ENCODE results near the gene CCDC187.

Gene CCDC187

DNA sequence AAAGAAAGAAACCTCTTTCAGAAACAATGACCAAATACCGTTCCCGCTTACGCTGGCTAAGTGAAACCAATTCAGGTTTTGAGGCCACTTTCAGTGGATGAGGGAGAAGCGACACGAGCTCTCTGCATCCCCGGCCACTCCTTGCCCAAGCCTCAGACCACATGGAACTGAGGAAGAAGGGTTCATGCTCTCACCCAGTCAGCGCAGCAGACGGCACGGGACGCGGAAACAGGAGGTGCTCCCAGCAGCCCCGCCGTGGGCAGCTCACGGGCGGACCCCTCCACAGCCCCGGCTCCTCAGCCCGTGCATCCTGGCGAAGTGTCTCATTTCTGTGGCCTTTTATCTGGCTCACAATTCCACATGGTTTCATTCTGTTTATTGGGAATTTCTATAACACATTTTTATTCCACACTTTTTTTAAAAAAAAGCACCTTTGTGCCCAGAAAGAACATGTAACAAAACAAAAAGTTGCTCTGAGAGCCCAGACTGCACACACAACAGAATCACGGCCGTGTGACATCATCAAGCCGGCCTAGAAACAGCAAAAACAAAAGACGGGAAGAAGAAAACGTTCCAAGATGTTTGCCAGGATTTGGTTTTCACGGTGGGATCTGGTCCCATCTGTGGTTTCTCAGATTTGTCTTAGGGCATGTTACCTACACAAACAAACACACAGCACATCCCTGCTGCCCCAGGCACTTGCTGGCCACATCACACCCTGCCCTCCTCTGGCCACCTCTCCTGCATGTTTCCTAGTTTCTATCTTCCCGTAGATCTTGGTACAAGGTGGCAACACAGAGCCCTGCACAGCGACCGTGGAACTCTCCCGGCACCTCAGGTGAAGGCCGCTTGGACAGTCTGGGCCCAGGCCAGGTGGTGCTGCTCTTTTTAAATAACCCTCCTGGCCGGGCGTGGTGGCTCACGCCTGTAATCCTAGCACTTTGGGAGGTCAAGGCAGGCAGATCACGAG is 74.5 kb downstream of the CCDC187 start:
- DNase-seq: peak in 6 of 58 donors; percentile 10 to 29 (median 21)

DNA sequence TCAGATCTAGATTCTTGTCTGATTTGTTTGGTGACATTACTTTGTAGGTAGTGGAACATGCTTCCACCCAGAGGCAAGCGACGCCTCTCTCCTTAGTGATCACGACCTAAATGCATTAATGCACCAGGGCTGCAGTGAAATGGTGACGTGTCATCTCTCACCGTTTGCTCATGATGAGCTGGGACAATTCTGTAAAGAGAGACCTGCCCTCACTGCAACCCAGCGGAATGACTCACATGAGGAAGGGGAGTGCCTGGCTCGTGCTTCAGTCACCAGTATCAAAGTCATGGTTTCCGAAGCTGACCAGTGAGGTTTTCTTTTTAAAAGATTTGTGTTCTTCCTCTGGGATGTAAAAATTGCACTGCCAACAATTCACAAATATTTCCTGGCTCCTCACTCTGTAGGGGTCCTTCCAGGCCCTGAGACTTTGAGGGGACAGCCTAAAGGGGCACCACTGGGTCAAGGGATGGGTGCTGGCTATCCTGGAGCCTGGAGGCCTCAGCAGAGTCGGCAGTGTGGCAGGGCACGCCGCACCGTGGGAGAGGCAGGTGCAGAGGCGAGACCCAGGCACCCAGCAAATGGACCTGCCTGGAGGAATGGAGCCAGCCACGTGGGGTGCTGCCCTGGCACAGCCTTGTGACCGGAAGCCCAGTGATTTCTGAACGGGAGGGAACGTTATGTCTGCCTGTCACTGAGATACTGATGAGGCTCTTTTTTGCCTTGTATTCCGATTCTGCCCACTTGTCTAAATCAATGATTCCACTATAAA is 75.6 kb downstream of the CCDC187 start:
- DNase-seq: peak in 3 of 58 donors; percentile 5 to 18 (median 17)

DNA sequence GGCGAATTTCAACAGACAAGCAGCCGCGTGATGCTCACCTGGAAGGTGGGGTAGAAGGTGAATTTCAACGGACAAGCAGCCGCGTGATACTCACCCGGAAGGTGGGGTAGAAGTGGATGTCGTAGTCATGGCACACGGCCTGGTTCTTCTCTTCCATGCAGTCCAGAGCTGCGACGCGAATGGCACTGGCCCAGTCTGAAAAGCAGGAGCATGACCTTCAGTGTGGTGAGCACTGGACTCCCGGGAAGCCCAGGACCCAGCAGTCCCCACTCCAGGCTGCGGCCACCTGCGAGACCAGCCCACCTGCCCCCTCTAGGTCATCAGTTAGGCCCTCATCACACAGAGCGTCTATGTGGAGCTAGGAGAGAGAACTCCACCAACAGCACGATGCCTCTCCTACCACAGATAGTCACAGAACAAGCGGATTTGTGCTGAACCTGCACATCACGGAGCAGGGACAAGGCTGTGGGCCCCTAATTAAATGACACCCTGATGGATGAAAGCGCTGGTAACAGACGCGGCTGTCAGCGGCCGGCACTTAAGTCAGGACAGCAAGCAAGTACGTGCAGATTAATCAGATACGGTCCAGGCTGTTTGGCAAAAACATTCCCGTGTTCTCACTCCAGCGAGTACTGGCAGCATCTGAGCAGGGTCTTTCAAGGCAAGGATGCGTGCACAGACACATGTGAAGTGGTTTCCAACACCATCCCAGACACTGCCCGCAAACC is 77.0 kb downstream of the CCDC187 start:
- DNase-seq: no peak

DNA sequence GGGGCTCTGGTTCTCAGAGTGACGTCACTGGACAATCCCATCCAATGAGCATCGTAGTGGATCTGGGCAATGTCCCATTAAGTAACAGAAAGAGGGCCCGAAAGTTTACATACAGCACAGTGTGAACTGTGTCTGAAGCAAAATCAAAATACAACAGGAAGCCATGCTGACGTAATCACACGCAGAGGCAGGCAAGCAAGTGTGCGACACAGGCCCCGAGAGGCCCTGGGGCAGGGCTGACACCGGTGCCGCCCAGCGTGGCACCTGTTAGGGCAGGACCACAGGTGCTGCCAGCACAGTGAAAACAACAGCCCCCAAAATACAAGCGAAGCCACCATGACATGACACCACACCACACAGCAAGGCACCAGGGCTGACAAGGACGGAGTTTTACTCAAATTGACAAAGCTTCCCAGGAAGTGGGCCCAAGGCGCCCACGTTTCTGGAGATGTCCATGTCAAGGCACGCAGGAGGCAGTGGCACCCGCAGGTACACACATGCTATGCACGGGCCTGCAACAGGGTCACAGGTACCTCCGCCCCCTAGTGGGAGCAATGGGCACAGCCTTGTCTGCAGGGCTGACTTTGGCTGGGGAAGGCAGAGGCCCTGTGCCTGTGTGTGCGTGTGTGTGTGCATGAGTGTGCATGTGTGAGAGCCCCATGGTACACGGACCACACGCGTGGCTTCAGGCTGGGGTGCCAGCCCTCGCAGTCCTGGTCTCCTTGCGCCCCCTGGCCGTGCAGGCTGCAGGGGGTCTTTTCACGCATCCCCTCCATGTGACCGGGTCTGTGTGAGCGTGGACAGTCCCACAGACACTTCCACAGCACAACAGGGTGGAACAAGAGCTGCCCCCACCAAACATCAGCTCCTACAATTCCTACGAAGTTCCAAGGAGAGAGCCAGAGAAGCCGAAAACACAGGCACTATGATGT is 77.9 kb downstream of the CCDC187 start:
- DNase-seq: peak in 5 of 58 donors; percentile 8 to 22 (median 20)

DNA sequence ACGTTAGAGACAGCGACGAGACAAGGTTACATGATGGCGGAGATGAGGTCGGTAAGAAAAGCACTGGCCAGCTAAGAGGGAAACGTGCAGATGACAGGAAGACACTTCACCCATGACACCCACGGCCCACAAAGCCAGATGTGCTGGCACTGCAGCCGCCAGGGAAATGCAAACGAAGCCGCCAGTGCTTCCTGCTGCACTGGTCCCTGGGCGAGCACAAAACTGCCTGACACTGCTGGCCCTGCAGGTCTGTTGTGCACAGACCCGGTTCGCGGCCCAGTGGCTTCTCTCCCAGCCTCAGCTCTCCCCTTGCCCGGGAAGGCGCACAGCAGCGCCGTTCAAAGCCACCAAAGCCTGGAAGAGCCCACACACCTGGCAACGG is 78.5 kb downstream of the CCDC187 start:
- DNase-seq: no peak

DNA sequence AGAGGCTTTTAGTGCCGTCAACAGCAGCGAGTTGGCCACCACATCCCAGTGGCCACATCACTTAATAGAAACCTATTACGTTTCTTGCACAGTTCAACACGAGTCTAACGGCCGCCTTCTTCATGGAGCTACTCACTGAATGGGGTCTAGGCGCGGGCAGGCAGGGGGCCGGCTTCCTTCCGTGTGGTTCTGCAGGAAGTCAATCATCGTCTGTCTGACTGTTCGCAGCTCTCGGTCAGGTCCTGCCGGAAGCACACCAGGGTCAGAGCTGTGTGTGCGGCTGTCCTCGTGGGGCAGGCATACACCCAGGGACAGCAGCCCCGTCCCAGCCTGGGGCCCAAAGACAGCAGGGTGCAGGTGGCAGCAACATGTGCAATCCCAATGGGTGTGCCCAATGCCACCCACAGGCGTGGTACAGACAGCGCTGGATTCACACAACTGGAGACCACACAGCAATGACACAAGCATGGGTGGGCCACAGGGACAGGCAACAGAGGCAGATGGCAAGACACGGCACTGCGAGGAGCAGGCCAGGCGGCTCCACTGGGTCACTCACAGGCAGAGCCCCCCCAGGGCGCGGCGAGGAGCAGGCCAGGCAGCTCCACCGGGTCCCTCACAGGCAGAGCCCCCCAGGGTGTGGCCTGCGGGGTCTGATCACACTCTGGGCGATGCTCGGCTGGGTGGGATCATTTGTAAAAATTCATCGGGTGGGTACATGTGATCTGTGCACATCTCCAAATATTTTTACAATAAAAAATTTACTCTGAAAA is 79.8 kb downstream of the CCDC187 start:
- no peak for DNase-seq

DNA sequence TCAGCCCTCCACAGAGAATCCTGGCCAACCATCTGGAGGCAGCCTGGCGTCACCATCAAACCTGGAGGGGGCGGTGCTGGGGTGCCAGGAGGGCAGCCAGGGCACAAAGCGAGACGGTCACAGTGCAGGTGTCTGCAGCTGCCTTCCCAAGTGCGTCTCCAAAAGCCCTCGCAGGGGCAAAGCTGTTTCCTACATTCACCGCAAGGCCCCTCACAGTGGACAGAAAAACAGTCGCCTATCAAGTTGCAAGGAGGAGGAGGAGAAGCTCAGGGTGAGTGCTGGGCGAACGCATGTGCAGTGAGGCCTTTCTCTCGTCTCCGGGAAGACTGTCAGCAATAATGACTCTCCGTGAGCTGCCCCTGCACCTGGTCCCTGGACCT is 81.0 kb downstream of the CCDC187 start:
- DNase-seq: no peak

DNA sequence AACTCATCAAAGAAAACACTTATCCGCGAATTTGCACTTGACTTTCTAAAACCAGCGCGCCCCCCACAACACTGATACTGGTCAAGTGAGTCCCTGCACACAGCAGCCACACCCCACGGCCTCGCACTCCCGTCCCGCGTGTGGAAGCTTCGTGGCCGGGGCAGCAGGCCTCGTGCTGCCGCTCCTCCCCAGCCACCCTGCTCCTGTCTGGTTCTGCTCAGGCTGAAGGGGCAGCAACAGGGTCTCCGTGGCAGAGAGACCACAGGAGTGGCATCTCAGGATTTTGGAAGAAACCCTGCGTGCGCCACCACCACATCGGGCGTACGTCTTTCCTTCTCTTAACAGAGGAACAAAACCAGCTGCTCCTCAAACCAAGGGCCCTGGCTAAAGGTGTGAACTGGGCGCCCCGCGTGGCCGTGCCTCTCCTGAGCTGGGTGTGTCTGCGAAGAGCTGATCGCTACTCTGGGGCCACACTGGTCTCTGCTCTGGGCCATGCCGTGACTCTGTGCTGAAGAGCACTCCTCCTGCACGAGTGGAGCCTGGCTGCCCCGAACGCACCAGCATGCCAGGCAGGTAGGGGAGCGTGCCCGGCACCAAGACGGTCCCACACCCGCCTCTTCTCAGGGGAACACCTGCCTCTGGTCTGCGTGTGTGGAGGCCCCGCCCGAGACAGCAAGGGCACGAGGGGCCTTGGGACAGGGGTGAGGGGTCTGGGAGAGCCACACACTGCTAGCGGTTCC is 81.6 kb downstream of the CCDC187 start:
- DNase-seq: no peak

DNA sequence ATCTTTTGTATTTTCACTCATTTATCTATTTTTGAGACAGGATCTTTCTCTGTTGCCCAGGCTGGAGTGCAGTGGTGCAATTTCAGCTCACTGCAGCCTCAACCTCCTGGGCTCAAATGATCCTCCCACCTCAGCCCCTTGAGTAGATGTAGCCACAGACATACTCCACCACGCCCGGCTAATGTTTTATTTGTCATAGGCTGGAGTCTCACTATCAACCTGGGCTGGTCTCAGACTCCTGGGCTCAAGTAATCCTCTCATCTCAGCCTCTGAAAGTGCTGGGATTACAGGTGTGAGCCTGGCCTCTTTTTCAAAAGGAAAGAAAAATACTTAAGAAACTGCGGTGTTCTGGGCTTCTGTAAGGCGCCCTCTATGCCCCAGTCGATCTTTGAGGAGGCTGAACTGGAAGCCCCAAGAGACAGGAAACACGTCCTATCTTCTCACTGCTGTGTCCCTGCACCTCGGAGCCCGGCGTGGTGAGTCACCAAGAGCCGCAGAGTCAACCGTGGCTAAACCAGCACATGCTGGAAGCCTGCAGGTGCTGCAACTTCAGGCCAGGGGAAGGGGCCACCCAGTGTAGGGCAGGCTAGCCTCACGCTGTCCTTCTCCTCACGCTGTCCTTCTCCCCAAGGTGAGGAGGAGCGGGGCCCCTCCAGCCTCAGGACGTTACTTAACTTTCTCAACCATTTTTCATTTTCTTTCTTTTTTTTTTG is 83.7 kb downstream of the CCDC187 start:
- DNase-seq: no peak

DNA sequence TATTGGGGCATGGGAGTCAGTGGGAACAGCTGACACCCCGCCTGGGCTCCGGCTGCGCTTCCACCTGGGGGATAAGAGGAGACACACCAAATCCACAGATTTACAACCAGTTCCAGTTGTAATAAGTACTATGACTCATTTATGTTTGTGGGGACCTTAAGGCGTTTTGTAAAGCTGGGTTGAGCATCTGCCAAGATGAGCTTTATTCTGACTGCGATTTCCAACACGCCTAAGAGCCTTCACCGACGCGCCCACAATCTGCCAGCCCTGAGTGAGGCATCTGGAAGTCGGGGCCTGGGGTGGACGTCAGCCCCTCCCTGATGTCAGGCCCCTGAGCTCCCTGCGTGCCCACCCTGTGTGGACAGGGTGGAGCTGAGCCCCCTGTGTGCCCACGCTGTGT is 84.6 kb downstream of the CCDC187 start:
- peak in 6 of 58 donors; percentile 5 to 21 (median 12) for DNase-seq

DNA sequence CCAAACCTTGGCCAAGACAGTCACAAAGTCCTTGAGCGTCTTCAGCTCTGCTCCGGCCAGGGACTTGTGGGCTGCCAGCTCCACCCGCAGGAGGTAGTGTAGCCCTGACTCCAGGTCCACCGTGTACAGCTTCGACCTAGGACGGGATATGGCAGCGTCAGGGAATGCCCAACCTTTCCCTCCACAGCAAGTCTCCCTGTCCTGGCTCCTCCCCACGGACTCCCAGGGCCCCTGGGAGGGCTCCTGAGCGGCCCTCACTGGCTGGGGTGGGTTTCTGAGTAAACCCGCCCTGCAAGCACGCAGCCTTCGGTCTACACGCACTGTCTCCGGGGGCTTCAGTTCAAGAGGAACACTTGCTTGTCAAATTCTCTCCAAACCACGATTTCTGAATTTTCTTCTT is 85.2 kb downstream of the CCDC187 start:
- no peak for DNase-seq

DNA sequence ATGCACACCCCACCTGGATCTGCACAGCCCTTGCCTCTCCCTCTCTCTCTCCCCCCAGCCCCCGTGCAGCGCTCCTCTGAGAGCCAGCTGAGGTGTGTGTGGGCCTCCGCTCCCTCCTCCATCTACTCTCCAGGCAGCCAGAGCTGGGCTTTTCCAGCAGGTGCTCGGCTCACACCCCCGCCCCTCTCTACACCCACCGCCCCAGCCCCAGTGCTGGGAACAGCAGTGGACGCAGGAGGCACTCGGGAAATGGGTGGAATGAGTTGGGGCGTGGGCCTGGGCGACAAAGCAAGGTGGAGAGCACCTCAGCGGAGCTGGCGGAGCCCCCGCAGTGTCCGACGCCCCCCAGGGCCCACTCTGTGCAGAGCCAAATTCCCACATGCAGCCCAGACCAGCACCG is 85.6 kb downstream of the CCDC187 start:
- DNase-seq: no peak

DNA sequence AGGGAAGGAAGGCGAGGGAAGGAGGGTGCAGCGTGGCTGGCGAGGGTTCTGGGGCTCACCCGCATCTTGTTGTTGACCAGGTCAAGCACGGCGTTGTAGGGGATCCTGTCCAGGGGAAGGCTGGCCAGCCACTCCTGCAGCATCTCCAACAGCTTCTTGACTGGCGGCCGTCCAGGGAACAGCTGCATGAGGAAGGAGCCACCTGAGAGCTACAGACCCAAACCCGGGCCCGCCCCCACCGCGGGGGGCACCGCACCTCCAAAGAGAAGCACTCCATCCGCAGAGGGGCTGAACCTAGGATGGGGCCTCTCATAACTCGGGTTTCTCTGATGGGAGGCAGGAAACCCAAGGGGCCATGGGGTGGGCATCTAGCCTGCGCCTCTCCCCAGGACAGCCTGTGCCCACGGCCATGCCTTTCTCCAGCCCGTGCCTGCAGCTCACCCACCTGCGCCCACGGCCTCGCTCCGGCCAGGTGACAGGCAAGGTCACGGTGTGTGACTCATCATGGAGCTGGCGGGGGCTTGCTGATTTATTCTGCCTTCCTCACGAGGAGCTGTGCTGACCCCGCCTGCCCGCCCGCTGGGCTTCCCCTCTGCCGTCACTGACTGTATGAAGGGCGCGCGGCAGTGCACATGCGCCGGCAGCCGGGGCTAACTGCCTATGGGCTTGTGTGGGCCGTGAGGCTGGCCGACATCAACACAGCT is 87.2 kb downstream of the CCDC187 start:
- no peak for DNase-seq

DNA sequence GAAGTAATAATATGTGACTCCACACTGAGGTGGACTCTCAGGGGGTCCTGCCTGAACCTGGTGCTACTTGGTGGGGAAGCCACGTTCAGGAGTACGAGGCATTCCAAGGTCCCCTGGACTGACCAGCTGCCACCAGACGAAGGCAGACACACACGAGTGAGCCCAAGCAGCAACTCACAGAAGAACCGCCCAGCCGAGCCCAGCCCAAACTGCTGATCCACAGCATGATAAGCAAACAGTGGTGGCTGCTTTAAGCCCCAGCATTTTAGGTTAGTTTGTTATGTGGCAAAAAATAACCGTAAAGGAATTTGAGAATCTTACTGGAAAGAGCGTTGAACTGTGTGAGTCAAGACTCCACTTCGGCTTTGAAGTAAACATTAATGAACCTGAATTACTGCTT is 90.2 kb downstream of the CCDC187 start:
- DNase-seq: no peak

DNA sequence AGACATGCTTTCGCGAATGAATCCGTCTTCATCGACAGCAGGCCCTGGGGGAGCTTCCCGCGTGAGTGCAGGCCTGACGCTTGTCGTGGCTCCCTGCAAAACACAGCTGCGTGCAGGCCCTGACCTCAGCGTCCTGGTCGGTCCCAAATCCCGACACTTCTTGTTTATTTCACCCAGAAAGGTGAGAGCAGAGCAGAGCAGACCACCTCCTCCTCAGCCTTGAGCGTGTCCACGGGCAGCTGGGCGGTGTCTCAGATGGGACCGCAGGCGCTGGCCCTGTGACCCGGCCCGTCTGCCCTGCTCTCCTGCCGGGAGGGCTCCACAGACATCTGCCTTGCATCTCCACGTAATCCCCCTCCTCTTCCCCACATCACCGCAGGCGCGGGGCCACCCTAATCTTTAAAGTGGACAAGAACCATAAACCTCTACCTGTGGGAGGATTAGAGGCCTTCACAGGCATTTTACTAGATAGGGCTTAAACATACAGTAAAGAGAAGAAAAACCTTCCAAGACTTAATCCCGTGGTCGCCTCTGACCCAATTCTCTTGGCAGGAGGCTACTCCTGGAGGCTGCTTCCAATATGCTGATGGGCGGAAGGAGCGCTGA is 91.4 kb downstream of the CCDC187 start:
- DNase-seq: no peak

DNA sequence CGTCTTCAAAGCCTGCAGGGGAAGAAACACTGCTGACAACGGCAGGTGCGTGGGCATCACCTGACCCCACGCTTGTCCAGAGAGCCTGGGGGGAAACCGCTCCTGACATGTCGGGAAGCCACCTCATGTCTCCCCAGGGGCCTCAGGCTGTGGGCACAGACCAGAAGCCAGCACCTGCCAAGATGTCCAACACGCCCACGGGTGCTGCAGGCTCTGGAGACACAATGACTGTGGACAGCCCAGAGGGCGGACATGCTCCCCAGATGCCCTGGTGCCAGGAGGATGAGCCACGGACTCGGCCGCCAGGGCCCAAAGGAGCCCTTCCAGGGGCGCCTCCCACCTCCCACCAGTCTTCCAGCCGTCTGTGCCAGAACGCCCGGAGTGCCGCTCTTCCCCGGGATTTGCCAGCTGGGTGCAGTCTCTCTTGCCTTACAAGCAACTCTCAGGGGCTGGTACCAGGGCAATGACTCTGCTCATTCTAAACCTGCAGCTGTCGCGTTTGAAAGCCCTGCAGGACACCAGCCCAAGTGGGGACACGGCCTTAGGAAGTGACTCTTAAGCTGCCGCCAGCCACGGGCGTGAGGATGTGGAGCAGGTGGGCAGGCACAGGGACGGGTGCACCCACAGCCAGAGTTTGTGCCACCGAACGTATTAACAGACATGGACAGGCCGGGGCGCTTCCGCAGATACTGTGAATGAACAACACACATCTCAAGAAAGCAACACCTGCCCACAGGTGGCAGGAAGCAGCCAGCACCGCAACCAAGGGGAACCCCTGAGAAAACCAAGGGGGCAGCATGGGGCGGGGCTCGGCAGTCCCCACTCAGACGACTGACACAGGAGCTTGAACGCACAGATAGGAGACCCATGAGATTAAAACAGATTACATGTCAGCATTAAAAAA is 92.2 kb downstream of the CCDC187 start:
- no peak for DNase-seq

All from anterior cingulate cortex (tissue), 58 donors.